Measurements from ENCODE around the gene ZBTB7C.

The ZBTB7C gene

GRCh38 chr18:48161911-48162698, 247.1 kb downstream of the ZBTB7C start:
- DNase-seq, result no peak

- peak; percentile 63 for DNase-seq
Observed at GRCh38 chr18:48161191-48161910, 247.8 kb downstream of the ZBTB7C start.

- DNase-seq, result no peak
Observed at GRCh38 chr18:48160622-48161021, 248.6 kb downstream of the ZBTB7C start.

GRCh38 chr18:48159816-48160215, 249.4 kb downstream of the ZBTB7C start:
- DNase-seq, result no peak

GRCh38 chr18:48158721-48159120, 250.5 kb downstream of the ZBTB7C start:
- no peak for DNase-seq

- no peak for DNase-seq
Observed at GRCh38 chr18:48157956-48158355, 251.2 kb downstream of the ZBTB7C start.

- DNase-seq, result no peak
Observed at GRCh38 chr18:48155856-48156255, 253.3 kb downstream of the ZBTB7C start.

GRCh38 chr18:48154828-48155227, 254.4 kb downstream of the ZBTB7C start:
- DNase-seq, result no peak

GRCh38 chr18:48153613-48154481, 255.3 kb downstream of the ZBTB7C start:
- no peak for DNase-seq

GRCh38 chr18:48152549-48152948, 256.6 kb downstream of the ZBTB7C start:
- DNase-seq, result no peak

GRCh38 chr18:48151421-48152065, 257.6 kb downstream of the ZBTB7C start:
- no peak for DNase-seq

- DNase-seq, result no peak
Observed at GRCh38 chr18:48149020-48149685, 260.0 kb downstream of the ZBTB7C start.

GRCh38 chr18:48142994-48143393, 266.2 kb downstream of the ZBTB7C start:
- no peak for DNase-seq

GRCh38 chr18:48142353-48142752, 266.8 kb downstream of the ZBTB7C start:
- no peak for DNase-seq

- no peak for DNase-seq
Observed at GRCh38 chr18:48140731-48141130, 268.5 kb downstream of the ZBTB7C start.

GRCh38 chr18:48139431-48140347, 269.5 kb downstream of the ZBTB7C start:
- DNase-seq, result no peak

GRCh38 chr18:48138660-48139430, 270.3 kb downstream of the ZBTB7C start:
- no peak for DNase-seq

- DNase-seq, result no peak
Observed at GRCh38 chr18:48138210-48138609, 271.0 kb downstream of the ZBTB7C start.

GRCh38 chr18:48137374-48138081, 271.7 kb downstream of the ZBTB7C start:
- DNase-seq, result no peak

Measured in T-helper 9 cell (primary cell).